Type B pancreatic cell (in vitro differentiated cells): ENCODE results near the gene RIOK3. TPM values are rescaled to one million over a fixed set of nuclear protein-coding genes. Genes with fewer than 3 reads are reported as not detected.
A peak's percentile ranks its signal among the peaks of the same experiment; 100 is the strongest.

ENCODE experiments used
- DNase-seq: peaks from one replicate; pipeline ENCODE4 v3.0.0; 2021; ENCODE audit warnings: mixed read lengths; ENCODE audit not compliant: unreplicated experiment; ENCODE audit errors: extremely low spot score
- H3K27ac Mint-ChIP-seq: 2 replicates; pipeline ENCODE4 v1.8.0; 2021; ENCODE audit warnings: mild to moderate bottlenecking, mixed read lengths
- H3K27me3 Mint-ChIP-seq: 2 replicates; pipeline ENCODE4 v1.8.0; 2021; ENCODE audit warnings: mixed read lengths
- H3K36me3 Mint-ChIP-seq: 2 replicates; pipeline ENCODE4 v1.8.0; 2021; ENCODE audit warnings: mixed read lengths
- H3K4me1 Mint-ChIP-seq: one replicate; pipeline ENCODE4 v1.8.0; 2021; ENCODE audit warnings: mixed read lengths; ENCODE audit not compliant: unreplicated experiment
- H3K4me3 Mint-ChIP-seq: 2 replicates; pipeline ENCODE4 v1.8.0; 2021; ENCODE audit warnings: mild to moderate bottlenecking, mixed read lengths
- H3K9me3 Mint-ChIP-seq: 2 replicates; pipeline ENCODE4 v1.8.0; 2021; ENCODE audit warnings: mixed read lengths
- CTCF ChIP-seq: fragments of 200-600 bp; sonication (generic); conservative IDR thresholded peaks from 2 replicates; pipeline ENCODE4 v1.5.0; 2021; ENCODE audit warnings: antibody characterized with exemption, mild to moderate bottlenecking
- total RNA-seq: library from RNA; stranded (reverse); gene quantifications from 2 replicates; pipeline ENCODE4 v1.2.1, GENCODE V29; 2021; ENCODE audit warnings: low replicate concordance

The RIOK3 gene
- total RNA-seq, 1 donor from 2014 or later = 46.7 TPM

DNA sequence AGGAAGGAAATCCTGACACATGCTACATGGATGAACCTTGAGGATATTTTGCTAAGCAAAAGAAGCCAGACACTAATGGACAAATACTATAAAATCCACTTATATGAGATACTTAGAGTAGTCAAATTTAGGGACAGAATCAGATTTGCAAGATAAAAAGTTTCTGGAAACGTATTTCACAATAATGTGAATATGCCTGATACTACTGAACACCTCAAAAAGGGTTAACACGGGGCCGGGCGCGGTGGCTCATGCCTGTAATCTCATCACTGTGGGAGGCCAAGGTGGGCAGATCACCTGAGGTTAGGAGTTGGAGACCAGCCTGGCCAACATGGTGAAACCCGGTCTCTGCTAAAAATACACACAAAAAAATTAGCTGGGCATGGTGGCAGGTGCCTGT lies 48.5 kb downstream of the RIOK3 start:
- Mint-ChIP-seq H3K4me3 (peak overlapping the region; percentile 61), H3K27ac (no peak overlapping the region)
- TF ChIP-seq CTCF = no peak

DNA sequence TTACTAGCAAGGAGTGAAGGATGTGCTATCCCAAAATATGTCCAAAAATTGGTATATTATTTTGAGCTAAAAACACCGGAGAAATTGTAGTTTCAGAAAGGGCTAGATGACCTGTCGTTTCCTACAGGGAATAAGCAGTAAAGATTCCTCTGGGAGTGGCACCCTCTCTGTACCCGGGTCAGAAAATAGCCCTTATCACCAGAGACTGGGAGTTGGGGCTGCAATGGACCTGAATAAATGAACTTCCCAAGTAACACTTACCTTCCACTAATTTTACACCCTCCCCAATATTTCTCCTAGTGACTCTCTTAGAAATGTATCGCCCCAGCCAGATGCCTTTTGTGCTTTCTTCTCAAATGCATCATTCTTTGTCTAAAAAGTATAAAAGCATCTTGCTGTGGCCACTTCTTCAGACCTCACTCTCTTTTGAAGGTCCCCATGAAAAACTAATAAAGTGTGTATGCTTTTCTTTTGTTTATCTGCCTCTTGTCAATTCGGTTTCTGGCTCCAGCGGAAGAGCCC lies 49.5 kb downstream of the RIOK3 start:
- H3K36me3 Mint-ChIP-seq = peaks cover 5% of the 10 kb centered on the region
- H3K27ac Mint-ChIP-seq = peak overlapping the region; percentile 88
- DNase-seq = no peak
- no peaks in the 10 kb centered on the region for H3K27me3 Mint-ChIP-seq
- H3K4me3 Mint-ChIP-seq = peak overlapping the region; percentile 87
- no peaks in the 10 kb centered on the region for H3K9me3 Mint-ChIP-seq
- no peak for TF ChIP-seq CTCF
- peaks cover 12% of the 10 kb centered on the region for H3K4me1 Mint-ChIP-seq

More for the DNA sequence above, 48.5 kb downstream of the RIOK3 start:
- no peaks in the 10 kb centered on the region for H3K27me3 Mint-ChIP-seq
- H3K36me3 Mint-ChIP-seq = peaks cover 5% of the 10 kb centered on the region
- no peak for DNase-seq
- H3K4me1 Mint-ChIP-seq = peaks cover 12% of the 10 kb centered on the region
- H3K9me3 Mint-ChIP-seq = no peaks in the 10 kb centered on the region

DNA sequence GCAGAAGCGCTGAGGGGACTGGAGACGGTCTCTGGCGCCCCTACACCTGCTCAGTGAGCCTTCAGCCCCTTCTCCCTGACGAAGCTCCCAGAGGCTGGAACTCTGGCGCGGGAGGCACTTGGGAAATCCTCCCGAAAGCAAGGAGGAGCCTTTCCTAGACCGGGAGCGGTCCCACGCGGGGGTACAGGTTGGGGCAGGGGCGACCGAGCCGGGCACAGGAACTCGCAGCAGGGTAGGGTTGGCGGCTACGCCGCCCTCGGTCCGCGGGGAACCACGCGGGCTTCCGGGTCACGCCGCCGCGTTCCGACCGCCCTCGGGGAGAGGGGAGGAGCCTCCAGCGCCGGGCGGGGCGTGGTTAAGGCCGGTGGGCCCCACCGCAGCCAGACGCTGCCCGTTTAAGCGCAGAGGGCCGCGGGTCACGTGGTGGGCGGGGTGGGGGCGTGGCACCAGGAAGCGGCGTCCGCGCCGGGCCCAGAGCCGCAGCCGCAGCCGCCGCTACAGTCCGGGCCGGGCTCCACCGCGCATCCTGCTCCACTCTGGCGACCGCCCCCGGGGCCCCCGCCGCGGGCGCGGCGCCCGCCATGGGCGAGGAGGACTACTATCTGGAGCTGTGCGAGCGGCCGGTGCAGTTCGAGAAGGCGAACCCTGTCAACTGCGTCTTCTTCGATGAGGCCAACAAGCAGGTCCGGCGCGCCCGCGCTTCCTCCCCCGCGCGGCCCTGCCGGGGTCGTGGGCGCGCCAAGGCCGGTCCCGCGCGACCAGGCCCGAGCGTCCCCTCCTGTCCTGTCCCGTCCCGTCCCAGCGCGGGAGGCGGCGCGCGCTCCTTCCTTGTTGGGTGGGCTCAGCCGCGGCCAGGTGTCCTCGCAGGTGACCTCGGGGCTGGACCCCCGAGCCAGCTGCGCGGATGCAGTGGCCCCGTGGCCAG lies 50.2 kb downstream of the RIOK3 start, which contains the start of gene RMC1:
Gene RMC1 (plus strand): TSS at position 474 of the 925 bp plus-strand sequence. CDS start 108 bp downstream, at position 582.
- no peaks in the 10 kb centered on the region for H3K27me3 Mint-ChIP-seq
- peak; percentile 97 for DNase-seq
- H3K4me1 Mint-ChIP-seq = peaks cover 12% of the 10 kb centered on the region
- TF ChIP-seq CTCF = peak; percentile 39
- H3K9me3 Mint-ChIP-seq = no peaks in the 10 kb centered on the region
- H3K4me3 Mint-ChIP-seq = peak within 1 kb of the TSS; percentile 98
- H3K27ac Mint-ChIP-seq = peak within 1 kb of the TSS; percentile 90
- peaks cover 12% of the 10 kb centered on the region for H3K36me3 Mint-ChIP-seq

- no peaks in the 10 kb centered on the region for H3K27me3 Mint-ChIP-seq
- no peaks in the 10 kb centered on the region for H3K9me3 Mint-ChIP-seq
- no peak for TF ChIP-seq CTCF
- DNase-seq = no peak
- H3K4me1 Mint-ChIP-seq = peaks cover 12% of the 10 kb centered on the region
- H3K27ac Mint-ChIP-seq = peak overlapping the region; percentile 90
- peaks cover 13% of the 10 kb centered on the region for H3K36me3 Mint-ChIP-seq
- H3K4me3 Mint-ChIP-seq = peak overlapping the region; percentile 98
Observed at GRCh38 chr18:23503963-23504344, 50.9 kb downstream of the RIOK3 start.

DNA sequence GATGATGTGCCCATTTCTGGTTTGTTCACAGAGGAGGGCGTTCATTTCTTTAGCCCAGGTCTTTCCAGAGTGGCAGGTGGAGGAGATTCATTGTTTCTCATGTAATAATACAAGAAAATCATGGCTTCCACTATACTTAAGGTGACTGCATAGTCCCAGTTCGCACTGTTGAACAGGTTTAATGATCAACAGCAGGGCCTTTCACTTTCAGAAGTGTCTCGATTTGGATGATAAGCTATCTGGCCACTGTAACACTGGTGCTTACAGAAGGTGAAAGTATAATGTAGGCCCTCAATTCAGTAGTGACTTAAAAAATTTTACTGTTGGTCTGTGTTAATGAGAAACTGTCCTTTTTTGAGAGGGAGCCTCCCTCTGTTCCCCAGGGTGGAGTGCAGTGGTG lies 51.6 kb downstream of the RIOK3 start:
- Mint-ChIP-seq H3K4me3 (peak overlapping the region; percentile 98), H3K9me3 (no peaks in the 10 kb centered on the region), H3K4me1 (peaks cover 12% of the 10 kb centered on the region), H3K36me3 (peaks cover 13% of the 10 kb centered on the region), H3K27me3 (no peaks in the 10 kb centered on the region), H3K27ac (peak overlapping the region; percentile 90)
- TF ChIP-seq CTCF = no peak
- DNase-seq = no peak
